Gastrocnemius medialis (tissue), 4 donors: Measurements from ENCODE around the gene PPP6R3. TPM values are rescaled to one million over a fixed set of nuclear protein-coding genes. Genes with fewer than 3 reads are reported as not detected.

Experiments used
- ATAC-seq, 2 donors: fragments of 150-250 bp; one replicate each; pipeline ENCODE4 v1.9.1; 2016
- DNase-seq, 2 donors: peaks; one replicate each; pipeline ENCODE4 v3.0.0-alpha.2; 2019
- H3K27ac ChIP-seq, 4 donors: fragments of 200-600 bp; sonication (generic); 1 replicate in 1 of 4; 2 replicates in 3 of 4; pipeline ENCODE4 v1.5.1; 2016 to 2018; ENCODE audit warnings: mild to moderate bottlenecking in 2 of 4, moderate library complexity in 1 of 4
- H3K27me3 ChIP-seq, 3 donors: fragments of 200-600 bp; sonication (generic) in 2 of 3; 1 replicate in 1 of 3; 2 replicates in 2 of 3; pipeline versions ENCODE4 v1.5.1 to v1.6.0; 2016 to 2019; ENCODE audit warnings: mild to moderate bottlenecking in 1 of 3, moderate library complexity in 1 of 3
- H3K36me3 ChIP-seq, 2 donors: fragments of 200-600 bp; sonication (generic) in 1 of 2; one replicate each; pipeline ENCODE4 v1.5.1; 2017 to 2018
- H3K4me1 ChIP-seq, 2 donors: fragments of 200-600 bp; sonication (generic) in 1 of 2; one replicate each; pipeline ENCODE4 v1.5.1; 2016 to 2017; ENCODE audit warnings: mild to moderate bottlenecking in 2 of 2
- H3K4me3 ChIP-seq, 4 donors: fragments of 200-600 bp; sonication (generic) in 3 of 4; 1 replicate in 1 of 4; 2 replicates in 3 of 4; pipeline ENCODE4 v1.5.1; 2016 to 2019; ENCODE audit warnings: mild to moderate bottlenecking in 2 of 4
- H3K9me3 ChIP-seq, 3 donors: fragments of 200-600 bp; sonication (generic) in 2 of 3; 1 replicate in 1 of 3; 2 replicates in 2 of 3; pipeline ENCODE4 v1.5.1; 2016 to 2019
- POLR2A ChIP-seq, 2 donors: fragments of 450-650 bp; IDR thresholded peaks; one replicate each; pipeline ENCODE4 v1.6.1; 2017; ENCODE audit warnings: antibody characterized with exemption in 2 of 2, mild to moderate bottlenecking in 2 of 2, moderate library complexity in 2 of 2
- in situ Hi-C, 4 donors: fragments of 200-750 bp; cut with MboI; loops; one replicate each; pipeline versions ENCODE4 v1.15.0 to v1.8.0; 2017; ENCODE audit warnings: low sequenced_read_pairs in 4 of 4
- intact Hi-C: fragments of 100-400 bp; cut with DNase I; formaldehyde crosslinking; loops from one replicate; pipeline ENCODE4 v1.15.1; 2023; ENCODE audit warnings: low total_unique reads
- total RNA-seq, 4 donors: library from RNA; depleted of rRNA; stranded (reverse); fragments of >200 nt; gene quantifications; one replicate each; pipeline versions ENCODE4 v1.1.0 to v1.2.3, GENCODE V29; 2016
- TF ChIP-seq, protein P1 (sequence below), 5 experiments: fragments of 450-650 bp in 3 of 5; fragments of 200-600 bp in 2 of 5; sonication (generic) in 2 of 5; IDR thresholded peaks in 4 of 5; conservative IDR thresholded peaks in 1 of 5; 1 replicate in 4 of 5; 2 replicates in 1 of 5; pipeline ENCODE4 v1.5.1; 2016 to 2019; ENCODE audit warnings: antibody characterized with exemption in 5 of 5, mild to moderate bottlenecking in 3 of 5, moderate library complexity in 3 of 5

PPP6R3 gene
- total RNA-seq, 4 donors from 2014 or later: 77.3 to 196 (median 133) TPM

DNA sequence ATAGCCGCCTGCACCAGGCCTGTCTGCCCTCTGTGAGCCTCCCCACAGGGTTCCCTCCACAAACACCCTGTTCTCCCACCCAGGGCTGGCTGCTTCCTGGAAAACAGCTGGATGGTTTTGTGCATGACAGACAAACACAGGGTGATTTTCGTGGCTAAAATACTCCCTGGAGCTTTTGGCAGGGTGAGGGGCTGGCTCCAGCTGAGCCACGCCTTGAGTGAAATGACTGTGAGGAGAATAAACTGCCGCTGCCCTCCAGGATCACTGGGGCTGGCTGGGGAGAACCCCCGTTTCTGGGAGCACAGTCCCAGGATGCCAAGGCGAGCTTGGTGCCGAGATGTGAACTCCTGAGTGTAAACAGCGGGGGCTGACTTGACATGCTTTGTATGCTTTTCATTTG, 20.3 kb upstream of the PPP6R3 start:
- H3K9me3 ChIP-seq: no peaks in the 10 kb centered on the region
- H3K27me3 ChIP-seq: no peaks in the 10 kb centered on the region
- ATAC-seq: no peak
- no peak overlapping the region for H3K4me3 ChIP-seq
- in situ Hi-C loops: loop anchor here in 2 of 4 donors (5.0 to 25.0 kb wide), 2 partner anchors 128 to 183 kb away; partner anchors contain the start of gene LRP5 (in 1 of the 2)
- TF ChIP-seq, protein P1, sequence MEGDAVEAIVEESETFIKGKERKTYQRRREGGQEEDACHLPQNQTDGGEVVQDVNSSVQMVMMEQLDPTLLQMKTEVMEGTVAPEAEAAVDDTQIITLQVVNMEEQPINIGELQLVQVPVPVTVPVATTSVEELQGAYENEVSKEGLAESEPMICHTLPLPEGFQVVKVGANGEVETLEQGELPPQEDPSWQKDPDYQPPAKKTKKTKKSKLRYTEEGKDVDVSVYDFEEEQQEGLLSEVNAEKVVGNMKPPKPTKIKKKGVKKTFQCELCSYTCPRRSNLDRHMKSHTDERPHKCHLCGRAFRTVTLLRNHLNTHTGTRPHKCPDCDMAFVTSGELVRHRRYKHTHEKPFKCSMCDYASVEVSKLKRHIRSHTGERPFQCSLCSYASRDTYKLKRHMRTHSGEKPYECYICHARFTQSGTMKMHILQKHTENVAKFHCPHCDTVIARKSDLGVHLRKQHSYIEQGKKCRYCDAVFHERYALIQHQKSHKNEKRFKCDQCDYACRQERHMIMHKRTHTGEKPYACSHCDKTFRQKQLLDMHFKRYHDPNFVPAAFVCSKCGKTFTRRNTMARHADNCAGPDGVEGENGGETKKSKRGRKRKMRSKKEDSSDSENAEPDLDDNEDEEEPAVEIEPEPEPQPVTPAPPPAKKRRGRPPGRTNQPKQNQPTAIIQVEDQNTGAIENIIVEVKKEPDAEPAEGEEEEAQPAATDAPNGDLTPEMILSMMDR (IDR thresholded peaks at IDR 0.05 in 4 of 5, conservative IDR thresholded peaks at IDR 0.05 in 1 of 5): no peak
- no peak for TF ChIP-seq POLR2A (IDR thresholded peaks at IDR 0.05)
- H3K27ac ChIP-seq: no peak overlapping the region
- no peaks in the 10 kb centered on the region for H3K36me3 ChIP-seq
- DNase-seq: no peak
- intact Hi-C loops: no loop called here
- H3K4me1 ChIP-seq: no peaks in the 10 kb centered on the region

DNA sequence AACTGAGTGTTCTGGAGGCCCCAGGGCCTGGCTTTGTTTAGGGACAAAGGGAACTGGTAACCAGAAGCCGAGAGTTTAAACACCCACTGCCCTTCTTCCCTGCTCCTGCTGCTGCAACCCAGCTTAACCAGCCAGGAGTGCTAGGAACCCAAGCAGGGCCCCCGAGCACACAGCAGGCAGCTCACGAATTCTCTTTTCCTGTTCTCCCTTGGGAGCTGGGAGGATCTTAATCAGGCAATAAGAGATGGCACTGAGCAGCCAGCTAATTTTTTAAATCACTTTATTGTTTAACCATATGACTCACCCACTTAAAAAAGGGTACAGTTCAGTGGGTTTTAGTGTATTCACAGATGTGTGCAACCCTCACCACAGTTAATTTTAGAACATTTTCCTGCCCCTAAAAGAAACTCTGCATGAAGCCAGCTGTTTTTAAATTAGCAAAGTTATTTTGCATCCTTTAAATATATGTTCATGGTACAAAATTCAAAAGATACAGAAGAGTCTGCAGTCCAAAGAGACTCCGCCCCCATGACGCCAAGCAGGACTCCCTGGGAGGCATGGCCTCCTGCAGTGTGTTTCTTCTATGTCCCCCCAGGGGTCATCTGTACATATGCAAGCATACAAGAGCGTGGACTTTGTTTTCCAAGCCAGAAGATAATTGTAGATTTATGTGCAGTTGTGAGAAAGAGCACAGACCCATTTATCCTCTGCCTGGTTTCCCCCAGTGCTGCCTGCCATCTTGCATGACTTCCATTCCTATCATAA, 18.9 kb upstream of the PPP6R3 start:
- H3K27me3 ChIP-seq: no peaks in the 10 kb centered on the region
- in situ Hi-C loops: loop anchor here in 2 of 4 donors (5.0 to 25.0 kb wide), 2 partner anchors 129 to 184 kb away; partner anchors contain the start of gene LRP5 (in 1 of the 2)
- ATAC-seq: no peak
- DNase-seq: no peak
- H3K27ac ChIP-seq: no peak overlapping the region
- no peaks in the 10 kb centered on the region for H3K36me3 ChIP-seq
- no peak overlapping the region for H3K4me3 ChIP-seq
- TF ChIP-seq, protein P1 (IDR thresholded peaks at IDR 0.05 in 4 of 5, conservative IDR thresholded peaks at IDR 0.05 in 1 of 5): no peak
- TF ChIP-seq POLR2A (IDR thresholded peaks at IDR 0.05): no peak
- no peaks in the 10 kb centered on the region for H3K4me1 ChIP-seq
- H3K9me3 ChIP-seq: no peaks in the 10 kb centered on the region
- intact Hi-C loops: no loop called here

- Histone ChIP-seq H3K4me3 (no peak overlapping the region), H3K27me3 (no peaks in the 10 kb centered on the region), H3K4me1 (no peaks in the 10 kb centered on the region), H3K9me3 (no peaks in the 10 kb centered on the region), H3K36me3 (no peaks in the 10 kb centered on the region), H3K27ac (no peak overlapping the region)
- ATAC-seq (no peak), DNase-seq (no peak)
- no peak for TF ChIP-seq POLR2A (IDR thresholded peaks at IDR 0.05)
- TF ChIP-seq, protein P1 (IDR thresholded peaks at IDR 0.05 in 4 of 5, conservative IDR thresholded peaks at IDR 0.05 in 1 of 5): no peak
- in situ Hi-C loops: loop anchor here in 2 of 4 donors (5.0 to 25.0 kb wide), 2 partner anchors 130 to 185 kb away; partner anchors contain the start of gene LRP5 (in 1 of the 2)
- intact Hi-C loops: no loop called here
Measured at GRCh38 chr11:68442433-68442832, 18.1 kb upstream of the PPP6R3 start.

DNA sequence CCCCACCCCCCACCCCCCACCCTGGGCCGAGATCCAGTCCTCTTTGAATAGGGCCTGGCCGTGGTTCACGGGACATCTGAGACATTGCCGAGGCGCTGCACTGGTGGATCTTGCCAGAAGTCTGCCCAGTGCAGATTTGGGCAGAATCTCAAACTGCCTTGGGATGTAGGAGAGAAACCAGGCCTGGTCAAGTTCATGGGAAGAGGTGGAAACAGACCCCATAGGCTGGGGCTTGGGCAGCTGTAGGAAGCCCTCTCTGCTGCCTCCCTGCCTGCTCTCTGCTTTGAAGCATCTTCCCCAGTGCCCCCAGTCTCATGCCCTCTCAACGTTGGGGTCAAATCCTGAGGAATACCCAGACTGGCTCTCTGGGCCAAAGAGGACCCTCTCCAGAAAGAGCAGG, 16.0 kb upstream of the PPP6R3 start:
- H3K9me3 ChIP-seq: no peaks in the 10 kb centered on the region
- H3K4me1 ChIP-seq: no peaks in the 10 kb centered on the region
- intact Hi-C loops: no loop called here
- DNase-seq (no peak), ATAC-seq (no peak)
- no peak overlapping the region for H3K4me3 ChIP-seq
- no peak for TF ChIP-seq POLR2A (IDR thresholded peaks at IDR 0.05)
- TF ChIP-seq, protein P1 (IDR thresholded peaks at IDR 0.05 in 4 of 5, conservative IDR thresholded peaks at IDR 0.05 in 1 of 5): no peak
- no peak overlapping the region for H3K27ac ChIP-seq
- no peaks in the 10 kb centered on the region for H3K27me3 ChIP-seq
- H3K36me3 ChIP-seq: no peaks in the 10 kb centered on the region
- in situ Hi-C loops: loop anchor here in 2 of 4 donors (5.0 to 25.0 kb wide), 2 partner anchors 132 to 187 kb away; partner anchors contain the start of gene LRP5 (in 1 of the 2)
